IPS-11a (cell line): ENCODE measurements around the gene THOP1.
"Not testable (repeated sequence)": the region's sequence is repeated elsewhere in the genome, so short reads cannot be mapped to it uniquely, and the experiment has no call there.

Experiments used
- H3K4me3 ChIP-seq: one replicate; pipeline ENCODE4 v1.5.1; 2013; ENCODE audit warnings: low read depth, low read length, control low read depth

The THOP1 gene

GRCh38 chr19:2815191-2815614 lies 29.9 kb downstream of the THOP1 start:
- no peak overlapping the region for H3K4me3 ChIP-seq

- H3K4me3 ChIP-seq = no peak overlapping the region
These were observed 30.6 kb downstream of the THOP1 start for GRCh38 chr19:2815923-2816322.

GRCh38 chr19:2816641-2817040 lies 31.3 kb downstream of the THOP1 start:
- H3K4me3 ChIP-seq = no peak overlapping the region

DNA sequence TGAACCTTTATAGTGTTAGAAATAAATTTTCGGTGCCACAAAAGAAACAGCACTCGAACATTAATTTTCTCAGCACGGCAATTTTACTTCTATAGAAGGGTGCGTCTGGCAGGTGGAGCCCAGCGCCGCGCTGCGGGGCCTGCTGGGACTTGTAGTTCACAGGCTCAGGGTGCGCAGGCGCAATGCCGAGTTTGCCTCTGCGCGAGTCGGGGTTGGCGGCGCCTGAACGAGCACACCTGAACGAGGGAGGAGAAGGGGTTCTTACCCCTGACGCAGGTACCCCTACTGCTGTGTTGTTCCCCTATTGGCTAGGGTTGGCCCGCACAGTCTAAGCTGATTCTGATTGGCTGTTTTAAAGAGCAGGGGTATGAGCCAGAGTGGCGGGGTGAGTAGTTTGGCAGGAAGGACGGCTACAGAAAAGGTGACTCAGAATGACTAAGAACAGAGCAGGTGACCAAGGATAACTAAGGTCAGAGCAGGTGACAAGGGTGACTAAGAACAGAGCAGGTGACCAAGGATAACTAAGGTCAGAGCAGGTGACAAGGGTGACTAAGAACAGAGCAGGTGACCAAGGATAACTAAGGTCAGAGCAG lies 32.0 kb downstream of the THOP1 start:
- not testable (repeated sequence) for H3K4me3 ChIP-seq

DNA sequence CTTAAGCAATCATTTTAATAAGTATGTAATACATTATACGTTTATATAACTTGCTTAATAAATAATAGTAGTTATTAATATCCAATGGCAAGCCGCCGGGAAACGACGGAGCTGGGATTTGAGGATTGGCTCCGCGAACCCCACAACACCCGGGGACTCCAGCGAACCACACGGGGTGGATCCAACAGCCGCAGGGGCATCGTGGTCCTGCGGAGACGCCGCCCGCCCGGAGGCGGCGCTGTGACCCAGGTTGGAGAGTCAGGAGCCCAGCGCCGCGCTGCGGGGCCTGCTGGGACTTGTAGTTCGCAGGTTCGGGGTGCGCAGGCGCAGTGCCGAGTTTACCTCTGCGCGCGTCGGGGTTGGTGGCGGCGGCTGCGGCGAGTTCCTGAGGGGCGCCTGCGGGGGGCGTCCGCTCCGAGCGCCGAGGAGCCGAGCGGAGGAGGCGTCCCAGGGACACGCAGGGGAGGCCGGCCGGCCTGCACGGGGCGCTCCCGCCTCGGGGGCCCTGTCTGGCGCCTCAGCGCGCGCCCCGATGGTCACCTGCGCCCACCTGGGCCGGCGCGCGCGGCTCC lies 34.3 kb downstream of the THOP1 start, which contains the start of gene ZNF554:
Gene ZNF554, plus strand, starts transcription at position 329 of the 572 bp plus-strand sequence. Its CDS starts 204 bp downstream, at position 533.
- H3K4me3 ChIP-seq = peak within 1 kb of the TSS; percentile 72

- H3K4me3 ChIP-seq = peak overlapping the region; percentile 72
These were observed 34.9 kb downstream of the THOP1 start for GRCh38 chr19:2820112-2820702.

DNA sequence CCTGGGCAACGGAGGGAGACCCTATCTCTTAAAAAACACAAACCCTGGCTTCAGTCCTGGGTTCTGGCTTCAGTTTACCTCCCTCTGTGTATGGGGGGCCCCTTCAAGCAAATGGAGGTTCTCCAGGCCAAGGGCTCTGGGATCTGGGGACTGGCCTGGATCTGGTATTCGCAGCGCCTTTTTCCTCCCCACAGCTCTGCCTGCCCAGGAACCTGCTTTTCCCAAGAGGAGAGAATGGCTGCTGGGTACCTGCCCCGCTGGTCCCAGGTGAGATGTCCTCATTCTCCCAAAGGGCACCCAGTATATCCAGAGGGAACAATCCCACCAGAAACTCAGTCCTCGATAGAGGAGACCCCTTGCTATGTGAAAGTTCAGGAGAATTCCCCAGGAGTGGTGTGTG lies 37.5 kb downstream of the THOP1 start:
- H3K4me3 ChIP-seq = no peak overlapping the region

- H3K4me3 ChIP-seq = no peak overlapping the region
These were observed 38.3 kb downstream of the THOP1 start for GRCh38 chr19:2823646-2824045.

DNA sequence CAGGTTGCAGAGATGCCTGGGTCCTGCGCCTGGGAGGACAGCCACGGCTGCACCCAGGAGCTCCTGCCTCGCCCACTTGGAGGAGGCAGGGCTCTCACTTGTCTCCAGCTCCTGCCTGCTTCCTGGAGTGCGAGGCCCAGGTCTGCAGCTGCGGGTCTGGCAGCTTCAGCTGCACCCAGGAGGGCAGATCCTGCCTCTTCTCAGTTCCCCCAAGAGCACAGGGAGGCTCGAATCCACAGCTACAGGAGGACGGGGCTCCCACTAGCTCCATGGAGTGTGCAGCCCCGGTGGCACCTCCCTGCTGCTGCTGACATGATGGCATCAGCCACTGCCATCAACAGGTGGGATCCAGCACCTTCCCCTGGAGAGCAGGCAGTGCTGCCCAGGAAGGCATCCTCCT lies 38.8 kb downstream of the THOP1 start:
- H3K4me3 ChIP-seq = no peak overlapping the region

GRCh38 chr19:2827022-2827421 lies 41.7 kb downstream of the THOP1 start:
- no peak overlapping the region for H3K4me3 ChIP-seq

DNA sequence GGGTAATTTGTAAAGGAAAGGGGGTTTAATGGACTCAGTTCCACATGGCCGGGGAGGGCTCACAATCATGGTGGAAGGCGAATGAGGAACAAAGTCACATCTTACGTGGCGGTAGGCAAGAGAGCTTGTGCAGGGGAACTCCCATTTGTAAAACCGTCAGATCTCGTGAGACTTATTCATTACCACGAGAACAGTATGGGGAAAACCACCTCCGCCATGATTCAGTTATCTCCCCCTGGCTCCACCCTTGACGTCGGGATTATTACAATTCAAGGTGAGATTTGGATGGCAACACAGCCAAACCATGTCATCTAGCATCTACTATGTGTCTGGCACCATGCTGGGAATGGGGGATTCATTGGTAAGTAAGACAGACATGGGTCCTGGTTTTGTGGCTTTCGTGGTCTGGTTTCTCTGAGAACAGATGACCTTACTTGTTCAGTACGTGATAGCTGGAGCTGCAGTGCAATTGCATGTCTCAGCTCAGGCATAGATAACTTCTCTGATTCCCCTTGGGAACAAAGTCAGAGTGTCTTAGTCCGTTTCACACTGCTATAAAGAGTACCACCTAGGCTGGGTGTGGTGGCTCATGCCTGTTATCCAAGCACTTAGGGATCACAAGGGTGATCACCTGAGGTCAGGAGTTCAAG lies 42.7 kb downstream of the THOP1 start:
- H3K4me3 ChIP-seq = no peak overlapping the region

- H3K4me3 ChIP-seq = no peak overlapping the region
These were observed 49.1 kb downstream of the THOP1 start for GRCh38 chr19:2834294-2834871.

DNA sequence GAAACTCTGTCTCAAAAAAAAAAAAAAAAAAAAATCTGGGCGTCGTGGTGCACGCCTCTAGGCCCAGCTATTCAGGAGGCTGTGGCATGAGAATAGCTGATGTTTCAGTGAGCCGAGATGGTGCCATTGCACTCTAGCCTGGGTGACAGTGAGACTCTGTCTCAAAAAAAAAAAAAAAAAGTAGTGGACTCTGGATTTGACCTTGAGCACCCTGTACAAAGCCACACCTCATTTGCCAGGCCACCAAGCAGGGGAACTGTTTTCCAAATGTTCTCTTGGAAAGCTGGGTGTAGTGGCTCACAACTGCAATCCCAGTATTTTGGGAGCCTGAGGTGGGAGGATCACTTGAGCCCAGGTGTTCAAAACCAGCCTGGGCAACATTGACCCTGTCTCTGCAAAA lies 52.1 kb downstream of the THOP1 start:
- no peak overlapping the region for H3K4me3 ChIP-seq

DNA sequence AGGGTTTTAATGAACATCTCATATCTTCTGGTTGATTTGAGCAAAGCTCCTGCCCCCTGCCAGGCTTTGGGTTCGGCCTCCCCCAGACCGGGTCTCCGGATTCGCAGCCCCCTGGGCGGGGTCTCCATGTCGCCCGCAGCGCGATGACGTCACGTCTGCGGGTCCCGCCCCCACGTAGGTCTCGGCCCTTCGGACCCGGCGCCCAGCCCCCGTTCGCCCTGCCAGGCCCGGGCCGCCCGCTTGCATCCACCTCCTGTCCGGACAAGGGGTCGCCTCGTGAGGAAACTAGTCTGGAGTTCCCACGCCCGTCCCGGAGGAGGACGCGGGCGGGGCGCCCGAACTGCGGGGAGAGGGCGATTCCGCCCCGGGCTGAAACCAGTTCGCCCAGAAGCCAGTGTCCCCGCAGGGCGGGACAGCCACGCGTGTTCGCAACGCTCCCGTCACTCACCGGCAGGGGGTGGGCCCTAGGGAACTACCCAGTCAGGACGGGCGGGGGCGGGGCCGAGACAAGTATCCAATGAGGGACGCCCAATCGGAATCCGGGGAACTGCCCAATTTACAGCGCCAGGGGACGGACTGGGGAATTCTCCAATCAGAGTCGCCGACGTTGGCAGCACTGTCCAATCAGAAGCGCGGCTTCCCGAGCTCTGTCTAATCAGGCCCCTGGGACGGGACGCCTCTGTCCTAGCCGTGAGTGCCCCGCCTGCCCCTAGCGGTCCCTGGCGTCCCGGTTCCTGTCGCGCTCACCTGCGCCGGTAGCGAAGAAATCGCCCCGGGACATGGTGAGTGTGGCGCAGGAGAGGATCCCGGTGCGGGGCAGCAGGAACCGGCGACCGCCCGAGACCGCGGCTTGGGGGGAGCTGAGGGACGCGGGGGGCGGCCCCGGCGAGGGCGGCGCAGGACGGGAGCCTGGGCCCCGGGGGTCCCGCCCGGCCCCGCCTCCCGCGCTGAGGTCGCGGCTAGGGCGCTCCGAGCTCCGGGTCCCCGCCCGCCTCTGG lies 55.8 kb downstream of the THOP1 start, which contains the start of gene ZNF555:
Gene ZNF555, plus strand, starts transcription at position 682 of the 998 bp plus-strand sequence. Its CDS starts 98 bp downstream, at position 780.
- peak within 1 kb of the TSS; percentile 58 for H3K4me3 ChIP-seq

DNA sequence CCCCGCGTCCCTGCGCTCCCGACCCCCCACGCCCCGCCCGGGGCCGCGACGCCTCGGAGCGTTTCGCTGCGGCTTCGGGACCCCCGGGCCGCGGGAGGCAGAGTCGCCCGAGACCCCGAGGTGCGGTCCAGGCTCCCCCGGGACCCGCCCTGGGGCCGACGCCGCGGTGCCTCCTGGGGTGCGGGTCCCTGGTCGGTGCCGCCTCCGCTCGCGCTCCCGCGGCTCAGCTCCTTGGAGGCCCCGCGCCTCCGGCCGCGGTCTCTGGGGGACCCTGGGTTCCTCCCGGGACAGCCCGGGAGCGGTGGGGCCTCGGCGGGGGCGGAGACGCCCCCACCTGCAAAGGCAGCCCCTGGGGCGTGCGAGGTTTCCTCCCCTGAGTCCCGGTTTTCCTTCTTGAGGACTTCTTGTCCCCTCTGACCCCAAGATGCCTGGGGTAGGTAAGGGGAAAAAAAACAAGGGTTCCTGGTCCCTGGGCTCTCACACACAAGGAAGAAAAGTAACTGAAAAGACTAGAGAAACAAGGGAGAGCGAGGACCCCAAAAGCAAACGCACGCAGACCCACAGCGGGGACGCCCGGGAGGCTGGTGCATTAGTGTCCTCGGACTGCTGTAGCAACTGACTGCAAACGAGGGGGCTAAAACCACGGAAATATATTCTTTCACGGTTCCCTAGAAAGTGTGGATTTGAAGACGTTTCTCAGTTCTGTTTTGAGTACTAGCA lies 56.7 kb downstream of the THOP1 start:
- peak overlapping the region; percentile 58 for H3K4me3 ChIP-seq

- no peak overlapping the region for H3K4me3 ChIP-seq
These were observed 59.8 kb downstream of the THOP1 start for GRCh38 chr19:2845107-2845506.

DNA sequence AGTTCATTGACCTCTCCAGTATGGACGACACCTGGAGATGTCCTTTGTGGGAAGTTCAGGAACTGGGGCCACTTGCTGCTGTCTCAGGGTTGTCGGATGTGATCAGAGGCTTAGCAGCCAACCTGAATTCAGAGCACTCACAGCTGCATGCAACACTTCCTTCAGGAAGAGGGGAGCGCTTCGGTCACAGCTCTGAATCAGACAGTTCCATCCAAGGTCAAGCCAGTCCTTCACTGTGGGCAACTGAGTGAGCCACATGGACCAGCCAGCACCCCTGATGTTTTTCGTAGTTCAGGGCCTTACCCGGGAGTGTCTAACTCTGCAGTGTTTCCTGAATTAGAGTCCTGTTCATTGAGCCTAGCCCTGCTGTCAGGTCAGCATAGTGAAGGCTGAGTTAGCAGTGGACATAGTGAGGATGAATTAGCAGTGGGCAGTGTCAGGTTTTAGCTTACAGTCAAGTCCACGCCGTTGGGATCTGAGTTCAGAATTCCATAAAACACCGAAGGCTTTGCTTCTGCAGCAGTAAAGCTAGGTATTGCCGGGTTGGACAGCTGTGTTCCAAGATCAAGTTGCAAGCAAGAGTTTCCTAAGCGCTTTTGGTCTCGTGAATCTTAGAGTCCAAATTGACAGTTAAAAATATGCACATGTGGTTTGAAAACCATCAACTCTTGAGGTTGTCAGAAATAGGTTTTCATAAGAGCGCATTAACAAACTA lies 61.0 kb downstream of the THOP1 start:
- H3K4me3 ChIP-seq = no peak overlapping the region

DNA sequence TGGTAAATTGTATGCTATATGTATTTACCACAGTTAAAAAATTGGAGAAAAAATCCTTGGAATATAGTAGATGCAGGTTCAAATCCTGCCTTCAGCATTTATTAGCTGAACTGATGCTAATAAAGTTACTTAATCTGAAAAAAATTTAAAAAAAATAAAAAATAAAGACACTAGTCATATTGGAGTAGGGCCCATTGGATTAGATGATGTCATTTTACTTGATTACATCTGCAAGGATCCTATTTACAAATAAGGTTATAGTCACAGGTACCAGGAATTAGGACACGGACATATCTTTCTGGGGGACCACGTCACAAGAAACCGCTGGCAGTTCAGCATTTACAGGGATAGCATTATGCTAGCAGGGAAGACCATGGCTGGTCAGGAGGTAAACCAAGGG lies 62.2 kb downstream of the THOP1 start:
- no peak overlapping the region for H3K4me3 ChIP-seq

DNA sequence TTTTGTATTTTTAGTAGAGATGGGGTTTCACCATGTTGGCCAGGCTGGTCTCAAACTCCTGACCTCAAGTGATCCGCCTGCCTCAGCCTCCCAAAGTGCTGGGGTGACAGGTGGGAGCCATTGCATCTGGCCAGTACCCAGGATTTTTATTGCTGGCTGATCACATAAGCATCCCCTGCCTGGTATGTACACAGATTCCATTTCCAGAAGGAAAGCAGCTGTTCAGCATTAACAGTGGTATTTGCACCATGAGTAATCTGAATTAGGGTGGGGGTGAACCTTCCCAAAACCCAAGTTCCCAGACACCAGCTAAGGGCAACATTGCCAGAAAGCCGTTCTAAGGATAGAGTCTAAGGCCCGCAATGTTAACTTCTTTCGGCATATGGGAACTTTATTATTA lies 63.3 kb downstream of the THOP1 start:
- H3K4me3 ChIP-seq = no peak overlapping the region
